GM23338 (cell line): ENCODE data around the gene GIMAP2. TPM values are rescaled to one million over a fixed set of nuclear protein-coding genes. Genes with fewer than 3 reads are reported as not detected.

Experiments
- ATAC-seq: fragments of 200-7000 bp; cut with Tn5 transposase; 3 replicates; pipeline ENCODE4 v1.9.1; 2020
- DNase-seq: peaks from one replicate; pipeline ENCODE4 v3.0.0-alpha.2; 2015; ENCODE audit warnings: low spot score
- H2AFZ ChIP-seq: fragments of 200-600 bp; sonication (generic); 2 replicates; pipeline ENCODE4 v1.8.0; 2016; ENCODE audit warnings: antibody characterized with exemption, mild to moderate bottlenecking, moderate library complexity
- H3F3A ChIP-seq: fragments of 200-600 bp; sonication (generic); replicated peaks from 2 replicates; pipeline ENCODE4 v1.8.0; 2017; ENCODE audit warnings: antibody characterized with exemption, mixed run types, low read depth
- H3K27ac ChIP-seq: fragments of 200-600 bp; sonication (generic); 2 replicates; pipeline ENCODE4 v1.6.1; 2016; ENCODE audit warnings: low read depth
- H3K27me3 ChIP-seq: fragments of 200-600 bp; sonication (generic); 2 replicates; pipeline ENCODE4 v1.8.0; 2016; ENCODE audit warnings: mild to moderate bottlenecking, mixed run types, moderate library complexity; ENCODE audit not compliant: insufficient read depth
- H3K36me3 ChIP-seq: fragments of 200-600 bp; sonication (generic); 2 replicates; pipeline ENCODE4 v1.8.0; 2016; ENCODE audit warnings: mild to moderate bottlenecking; ENCODE audit not compliant: insufficient read depth
- H3K4me1 ChIP-seq: fragments of 200-600 bp; sonication (generic); 2 replicates; pipeline ENCODE4 v1.8.0; 2016; ENCODE audit warnings: mild to moderate bottlenecking, moderate library complexity; ENCODE audit not compliant: insufficient read depth
- H3K4me2 ChIP-seq: fragments of 200-600 bp; sonication (generic); 2 replicates; pipeline ENCODE4 v1.7.1; 2017; ENCODE audit warnings: mixed run types
- H3K4me3 ChIP-seq: fragments of 200-600 bp; sonication (generic); 2 replicates; pipeline ENCODE4 v1.6.1; 2016; ENCODE audit warnings: mixed run types
- H3K79me2 ChIP-seq: fragments of 200-600 bp; sonication (generic); replicated peaks from 2 replicates; pipeline ENCODE4 v1.8.0; 2017; ENCODE audit warnings: mild to moderate bottlenecking; ENCODE audit not compliant: insufficient read depth
- H3K9me2 ChIP-seq: fragments of 200-600 bp; sonication (generic); 2 replicates; pipeline ENCODE4 v1.8.0; 2017; ENCODE audit not compliant: insufficient read depth
- H4K20me1 ChIP-seq: fragments of 200-600 bp; sonication (generic); replicated peaks from 2 replicates; pipeline ENCODE4 v1.8.0; 2017; ENCODE audit warnings: mild to moderate bottlenecking; ENCODE audit not compliant: insufficient read depth
- H3K27ac Mint-ChIP-seq: 2 replicates; pipeline ENCODE4 v1.8.0; 2020; ENCODE audit warnings: inconsistent platforms, mild to moderate bottlenecking, moderate library complexity, mixed read lengths
- H3K27me3 Mint-ChIP-seq: 3 replicates; pipeline ENCODE4 v1.8.0; 2022; ENCODE audit warnings: low read depth, mild to moderate bottlenecking, moderate library complexity, mixed read lengths, inconsistent platforms; ENCODE audit not compliant: insufficient read depth, poor library complexity
- H3K36me3 Mint-ChIP-seq: 3 replicates; pipeline ENCODE4 v1.8.0; 2021; ENCODE audit warnings: low read depth, mild to moderate bottlenecking, inconsistent platforms, moderate library complexity, mixed read lengths
- H3K4me1 Mint-ChIP-seq: 3 replicates; pipeline ENCODE4 v1.8.0; 2020; ENCODE audit warnings: mild to moderate bottlenecking, inconsistent platforms, mixed read lengths
- H3K4me3 Mint-ChIP-seq: 3 replicates; pipeline ENCODE4 v1.8.0; 2021; ENCODE audit warnings: moderate library complexity, mild to moderate bottlenecking, inconsistent platforms, mixed read lengths
- H3K9me3 Mint-ChIP-seq: 3 replicates; pipeline ENCODE4 v1.8.0; 2020; ENCODE audit warnings: moderate library complexity, mild to moderate bottlenecking, inconsistent platforms, mixed read lengths
- CREB1 ChIP-seq: fragments of 250-450 bp; sonication (Bioruptor Pico); IDR thresholded peaks from 2 replicates; pipeline ENCODE4 v1.5.0; 2020; ENCODE audit warnings: low read depth, mild to moderate bottlenecking, moderate library complexity
- CTCF ChIP-seq, 2 experiments: fragments of 200-600 bp in 1 of 2; sonication (generic) in 1 of 2; conservative IDR thresholded peaks; 2 replicates each; pipeline versions ENCODE4 v1.5.1 to v1.6.1; 2016 to 2017; ENCODE audit warnings: antibody characterized with exemption in 2 of 2, low read depth in 2 of 2, mild to moderate bottlenecking in 2 of 2, moderate library complexity in 1 of 2
- ETS1 ChIP-seq: IDR thresholded peaks from 2 replicates; pipeline ENCODE4 v1.6.1; 2016; ENCODE audit warnings: antibody characterized with exemption
- EZH2 ChIP-seq: fragments of 200-600 bp; sonication (generic); IDR thresholded peaks from one replicate; pipeline ENCODE4 v1.8.0; 2017; ENCODE audit warnings: antibody characterized with exemption, mild to moderate bottlenecking, low read depth; ENCODE audit not compliant: unreplicated experiment
- JUNB ChIP-seq: IDR thresholded peaks from one replicate; pipeline ENCODE4 v1.6.1; 2016; ENCODE audit warnings: antibody characterized with exemption; ENCODE audit not compliant: unreplicated experiment
- POLR2AphosphoS5 ChIP-seq: IDR thresholded peaks from 2 replicates; pipeline ENCODE4 v1.6.1; 2016; ENCODE audit warnings: antibody characterized with exemption, low read depth
- REST ChIP-seq: IDR thresholded peaks from one replicate; pipeline ENCODE4 v1.6.1; 2018; ENCODE audit warnings: antibody characterized with exemption; ENCODE audit not compliant: unreplicated experiment
- STAT1 ChIP-seq: IDR thresholded peaks from one replicate; pipeline ENCODE4 v1.6.1; 2016; ENCODE audit warnings: antibody characterized with exemption; ENCODE audit not compliant: unreplicated experiment
- ZNF114 ChIP-seq: fragments of 250-450 bp; sonication (Bioruptor Pico); IDR thresholded peaks from 2 replicates; pipeline ENCODE4 v1.5.0; 2020; ENCODE audit warnings: mild to moderate bottlenecking, moderate library complexity
- ZNF331 ChIP-seq: fragments of 250-450 bp; sonication (Bioruptor Pico); IDR thresholded peaks from 2 replicates; pipeline ENCODE4 v1.5.0; 2020; ENCODE audit warnings: low read depth, mild to moderate bottlenecking, moderate library complexity
- ZNF462 ChIP-seq: fragments of 250-450 bp; sonication (Bioruptor Pico); IDR thresholded peaks from 2 replicates; pipeline ENCODE4 v1.5.0; 2020; ENCODE audit warnings: mild to moderate bottlenecking, moderate library complexity
- polyA plus RNA-seq: library from polyadenylated mRNA; unstranded; fragments of >200 nt; fragmentation: Nextera tagmentation; extraction: Ambion mirVana; gene quantifications from 2 replicates; pipeline ENCODE4 v1.2.1, GENCODE V29; 2016
- total RNA-seq: library from RNA; depleted of rRNA; stranded (reverse); fragments of >200 nt; shearing (Covaris generic); gene quantifications from 2 replicates; pipeline ENCODE4 v1.2.3, GENCODE V29; 2014

Gene GIMAP2
- total and polyA plus RNA-seq, 2 experiments from 2014 or later, result not detected

GRCh38 chr7:150722431-150722931, 37.0 kb downstream of the GIMAP2 start (continued):
- TF ChIP-seq ZNF462 (CRISPR knock-in tag) (no peak), JUNB (no peak), ETS1 (no peak), ZNF331 (CRISPR knock-in tag) (no peak), CTCF (conservative IDR thresholded peaks at IDR 0.05; ENCODE audit: low read depth in 2 of 2) (no peak), CREB1 (CRISPR knock-in tag) (no peak)

GRCh38 chr7:150723467-150723866, 38.0 kb downstream of the GIMAP2 start:
- H3F3A ChIP-seq, result no peaks in the 10 kb centered on the region
- H4K20me1 ChIP-seq, result no peaks in the 10 kb centered on the region; the same call in 1 of the 2 replicates
- peaks cover 64% of the 10 kb centered on the region for H3K27me3 ChIP-seq
- H3K9me2 ChIP-seq, result no peaks in the 10 kb centered on the region
- H3K4me3 Mint-ChIP-seq, result no peak overlapping the region
- H3K27ac Mint-ChIP-seq, result no peak overlapping the region
- no peak for ATAC-seq
- no peak overlapping the region for H3K27ac ChIP-seq
- peaks cover 12% of the 10 kb centered on the region; the same call in 2 of the 3 replicates for H3K9me3 Mint-ChIP-seq
- no peak overlapping the region for H2AFZ ChIP-seq
- no peaks in the 10 kb centered on the region for H3K36me3 Mint-ChIP-seq
- no peak for DNase-seq
- no peaks in the 10 kb centered on the region for H3K4me1 ChIP-seq
- H3K27me3 Mint-ChIP-seq, result peaks cover 45% of the 10 kb centered on the region
- no peaks in the 10 kb centered on the region for H3K79me2 ChIP-seq
- no peak overlapping the region for H3K4me2 ChIP-seq
- no peak overlapping the region for H3K4me3 ChIP-seq
- H3K4me1 Mint-ChIP-seq, result no peaks in the 10 kb centered on the region
- no peaks in the 10 kb centered on the region for H3K36me3 ChIP-seq
- no peak for TF ChIP-seq ZNF331 (CRISPR knock-in tag)
- no peak for TF ChIP-seq POLR2AphosphoS5
- no peak for TF ChIP-seq ZNF114 (CRISPR knock-in tag)
- TF ChIP-seq REST, result no peak
- no peak for TF ChIP-seq ETS1
- no peak for TF ChIP-seq JUNB
- TF ChIP-seq EZH2, result no peak
- TF ChIP-seq STAT1, result no peak
